SU-DHL-6 (cell line): ENCODE measurements around the gene OAT.
"Not testable (repeated sequence)": the region's sequence is repeated elsewhere in the genome, so short reads cannot be mapped to it uniquely, and the experiment has no call there.

Experiments
- H2AFZ ChIP-seq: fragments of 200-600 bp; sonication (generic); 2 replicates; pipeline ENCODE4 v1.6.1; 2014; ENCODE audit warnings: low read depth, mild to moderate bottlenecking, moderate library complexity, mixed read lengths, antibody characterized with exemption, low read length; ENCODE audit not compliant: severe bottlenecking
- H3F3A ChIP-seq: fragments of 200-600 bp; shearing (Covaris generic); 2 replicates; pipeline ENCODE4 v1.6.0; 2016; ENCODE audit warnings: antibody characterized with exemption, mild to moderate bottlenecking; ENCODE audit not compliant: insufficient read depth
- H3K27ac ChIP-seq: fragments of 200-600 bp; sonication (generic); 2 replicates; pipeline ENCODE4 v1.5.1; 2016; ENCODE audit warnings: low read depth, mild to moderate bottlenecking, low read length, moderate library complexity, mixed read lengths
- H3K27me3 ChIP-seq: fragments of 200-600 bp; sonication (generic), shearing (Covaris generic); 2 replicates; pipeline ENCODE4 v1.6.0; 2014; ENCODE audit warnings: mild to moderate bottlenecking, low read length
- H3K36me3 ChIP-seq: fragments of 200-600 bp; sonication (generic); 2 replicates; pipeline ENCODE4 v1.6.1; 2014; ENCODE audit warnings: mild to moderate bottlenecking, low read length, mixed read lengths
- H3K4me2 ChIP-seq: fragments of 300-600, 200-600 bp; shearing (Covaris generic), sonication (generic); 2 replicates; pipeline ENCODE4 v1.6.0; 2014; ENCODE audit warnings: low read length, low read depth, mild to moderate bottlenecking; ENCODE audit not compliant: poor library complexity, severe bottlenecking
- H3K4me3 ChIP-seq: fragments of 200-600 bp; sonication (generic); 2 replicates; pipeline ENCODE4 v1.5.1; 2014; ENCODE audit warnings: antibody characterized with exemption, low read length, mild to moderate bottlenecking, mixed read lengths; ENCODE audit not compliant: insufficient read depth, poor library complexity, severe bottlenecking
- H3K79me2 ChIP-seq: fragments of 200-600 bp; sonication (generic); 2 replicates; pipeline ENCODE4 v1.6.1; 2014; ENCODE audit warnings: mild to moderate bottlenecking, low read length, moderate library complexity; ENCODE audit not compliant: insufficient read depth
- H3K9ac ChIP-seq: fragments of 200-600 bp; sonication (generic); 2 replicates; pipeline ENCODE4 v1.7.0; 2014; ENCODE audit warnings: mild to moderate bottlenecking, low read length
- H3K9me2 ChIP-seq: fragments of 200-600 bp; sonication (generic); replicated peaks from 2 replicates; pipeline ENCODE4 v1.6.1; 2014; ENCODE audit warnings: low read length; ENCODE audit not compliant: insufficient read depth
- H3K9me3 ChIP-seq: fragments of 200-600 bp; sonication (generic); 2 replicates; pipeline ENCODE4 v1.6.1; 2014; ENCODE audit warnings: low read length, mixed read lengths; ENCODE audit not compliant: insufficient read depth
- H4K20me1 ChIP-seq: fragments of 200-600 bp; sonication (generic); 2 replicates; pipeline ENCODE4 v1.6.1; 2014; ENCODE audit warnings: low read depth, mild to moderate bottlenecking, antibody characterized with exemption, low read length, moderate library complexity, mixed read lengths
- CTCF ChIP-seq: fragments of 200-600 bp; sonication (generic); IDR thresholded peaks from one replicate; pipeline ENCODE4 v1.5.1; 2017; ENCODE audit warnings: antibody characterized with exemption, mild to moderate bottlenecking, low read length, moderate library complexity; ENCODE audit not compliant: insufficient read depth, poor library complexity, severe bottlenecking
- EZH2phosphoT487 ChIP-seq: fragments of 200-600 bp; sonication (generic), shearing (Covaris generic); conservative IDR thresholded peaks from 2 replicates; pipeline ENCODE4 v1.6.1; 2018; ENCODE audit warnings: mild to moderate bottlenecking, antibody characterized with exemption, low read length, moderate library complexity, mixed read lengths

Gene OAT

GRCh38 chr10:124446830-124447750 lies 28.4 kb upstream of the OAT start:
- no peaks in the 10 kb centered on the region for H3K36me3 ChIP-seq
- H3K79me2 ChIP-seq = no peaks in the 10 kb centered on the region
- H3K4me2 ChIP-seq = no peak overlapping the region
- TF ChIP-seq CTCF (no peak), EZH2phosphoT487 (no peak)
- no peaks in the 10 kb centered on the region for H3K9me2 ChIP-seq
- no peaks in the 10 kb centered on the region for H3K9me3 ChIP-seq
- H3K27me3 ChIP-seq = 0 out of 2 replicates have a peak, but pooled peaks cover 3% of the 10 kb centered on the region
- no peak overlapping the region for H2AFZ ChIP-seq
- H3K27ac ChIP-seq = no peak overlapping the region
- no peaks in the 10 kb centered on the region for H3F3A ChIP-seq
- no peak overlapping the region for H3K9ac ChIP-seq
- no peaks in the 10 kb centered on the region for H4K20me1 ChIP-seq
- H3K4me3 ChIP-seq = no peak overlapping the region

GRCh38 chr10:124441694-124442093 lies 23.0 kb upstream of the OAT start:
- not testable (repeated sequence) for H3K4me2 ChIP-seq, H3K27me3 ChIP-seq, H3K27ac ChIP-seq, H3K36me3 ChIP-seq, H3K9ac ChIP-seq, H3K9me3 ChIP-seq, H3K4me3 ChIP-seq, H3K79me2 ChIP-seq, H4K20me1 ChIP-seq, H2AFZ ChIP-seq, H3K9me2 ChIP-seq, H3F3A ChIP-seq

- Histone ChIP-seq H2AFZ (no peak overlapping the region), H3K27ac (no peak overlapping the region), H3K4me2 (no peak overlapping the region)
Observed at GRCh38 chr10:124436191-124436638, 17.5 kb upstream of the OAT start.

GRCh38 chr10:124435683-124436082 lies 17.0 kb upstream of the OAT start:
- H3K27ac ChIP-seq, H3K4me2 ChIP-seq, H3K27me3 ChIP-seq: not testable (repeated sequence)

More at GRCh38 chr10:124436191-124436638, 17.5 kb upstream of the OAT start:
- no peaks in the 10 kb centered on the region for H3K9me2 ChIP-seq
- TF ChIP-seq EZH2phosphoT487 = no peak
- H3K4me3 ChIP-seq = no peak overlapping the region
- no peaks in the 10 kb centered on the region for H3F3A ChIP-seq
- no peaks in the 10 kb centered on the region for H3K79me2 ChIP-seq
- H4K20me1 ChIP-seq = no peaks in the 10 kb centered on the region
- no peak overlapping the region for H3K9ac ChIP-seq
- H3K36me3 ChIP-seq = no peaks in the 10 kb centered on the region
- H3K27me3 ChIP-seq = no peaks in the 10 kb centered on the region
- no peaks in the 10 kb centered on the region for H3K9me3 ChIP-seq

More at GRCh38 chr10:124435683-124436082, 17.0 kb upstream of the OAT start:
- not testable (repeated sequence) for H3K36me3 ChIP-seq, H3K9me3 ChIP-seq, H3F3A ChIP-seq, H3K9ac ChIP-seq, H3K4me3 ChIP-seq, H3K9me2 ChIP-seq, H3K79me2 ChIP-seq, H4K20me1 ChIP-seq, H2AFZ ChIP-seq
